GM21619 (cell line): Measurements from ENCODE around the gene OR51I2.

Source experiments
- ATAC-seq: cut with Tn5 transposase; IDR thresholded peaks from one replicate; pipeline ENCODE4 v1.9.1; 2021; ENCODE audit not compliant: unreplicated experiment

Gene OR51I2

DNA sequence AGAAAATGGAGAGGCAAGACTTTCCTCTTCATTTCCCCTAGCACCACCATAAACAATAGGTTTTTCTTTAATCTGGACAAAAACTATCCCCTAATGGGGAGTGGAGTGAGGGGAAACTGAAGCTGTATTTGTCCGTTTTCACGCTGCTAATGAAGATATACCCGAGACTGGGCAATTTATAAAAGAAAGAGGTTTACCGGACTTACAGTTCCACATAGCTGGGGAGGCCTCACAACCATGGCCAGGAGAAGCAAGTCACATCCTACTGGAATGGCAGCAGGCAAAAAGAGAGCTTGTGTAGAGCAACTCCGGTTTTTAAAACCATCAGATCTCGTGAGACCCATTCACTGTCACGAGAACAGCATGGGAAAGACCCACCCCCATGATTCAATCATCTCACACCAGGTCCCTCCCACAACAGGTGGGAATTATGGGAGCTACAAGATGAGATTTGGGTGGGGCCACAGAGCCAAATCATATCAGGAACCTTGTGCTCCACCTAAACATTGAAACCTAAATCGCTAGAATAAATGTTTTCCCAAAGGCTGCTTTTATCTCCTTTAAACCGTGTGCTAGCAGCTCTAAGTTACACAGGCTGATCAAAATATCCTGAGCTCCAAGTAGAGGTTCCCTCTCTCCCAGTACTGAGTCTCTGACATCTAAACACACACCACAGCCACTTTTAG is 56.4 kb downstream of the OR51I2 start:
- ATAC-seq: no peak
